SK-N-SH (cell line): Measurements from ENCODE around the gene MARS1. TPM values are rescaled to one million over a fixed set of nuclear protein-coding genes. Genes with fewer than 3 reads are reported as not detected.
A peak's percentile ranks its signal among the peaks of the same experiment; 100 is the strongest.

Experiments used
- CTCF ChIA-PET: fragments of 300-600, 350-600 bp; formaldehyde crosslinking; extraction: SDS; loops from one replicate; lab custom pipeline; 2021; lab: Yijun Ruan, JAX
- POLR2A ChIA-PET: fragments of 350-600 bp; sonication (Branson Sonifier 250); formaldehyde crosslinking; extraction: SDS; loops from one replicate; lab custom pipeline; 2020; ENCODE audit warnings: antibody characterized with exemption, inconsistent platforms; lab: Yijun Ruan, JAX
- DNase-seq: peaks from one replicate; pipeline ENCODE4 v3.0.0; 2012
- H2AFZ ChIP-seq: fragments of 200-600 bp; sonication (generic); 2 replicates; pipeline ENCODE4 v1.8.1; 2016; ENCODE audit warnings: antibody characterized with exemption, mild to moderate bottlenecking, low read depth
- H3F3A ChIP-seq: fragments of 200-600 bp; sonication (generic); replicated peaks from 2 replicates; pipeline ENCODE3; 2016; ENCODE audit warnings: antibody characterized with exemption, mild to moderate bottlenecking; ENCODE audit not compliant: insufficient read depth
- H3K27ac ChIP-seq, 2 experiments: fragments of 200-500 bp in 1 of 2; fragments of 200-600 bp in 1 of 2; sonication (Bioruptor generic) in 1 of 2; sonication (generic), shearing (Covaris generic) in 1 of 2; 2 replicates each; pipeline versions ENCODE4 v1.5.1 to v1.6.1; 2014 to 2016; ENCODE audit warnings: low read depth in 2 of 2, inconsistent platforms in 1 of 2, low read length in 1 of 2, mild to moderate bottlenecking in 1 of 2, mixed read lengths in 1 of 2
- H3K27me3 ChIP-seq: fragments of 200-600 bp; sonication (generic), shearing (Covaris generic); 2 replicates; pipeline ENCODE4 v1.6.1; 2016; ENCODE audit warnings: mixed run types; ENCODE audit not compliant: insufficient read depth
- H3K36me3 ChIP-seq, 2 experiments: fragments of 200-500 bp in 1 of 2; fragments of 200-600 bp in 1 of 2; sonication (Bioruptor generic) in 1 of 2; sonication (generic) in 1 of 2; replicated peaks in 1 of 2; 2 replicates each; pipeline versions ENCODE3 to v1.5.1; 2014 to 2016; ENCODE audit warnings: low read length in 1 of 2, mild to moderate bottlenecking in 1 of 2; ENCODE audit not compliant: insufficient read depth in 2 of 2, control insufficient read depth in 1 of 2
- H3K4me1 ChIP-seq, 2 experiments: fragments of 200-500 bp in 1 of 2; fragments of 200-600 bp in 1 of 2; sonication (Bioruptor generic) in 1 of 2; sonication (generic), shearing (Covaris generic) in 1 of 2; 2 replicates each; pipeline versions ENCODE4 v1.5.1 to v1.6.1; 2014 to 2016; ENCODE audit warnings: low read depth in 1 of 2, low read length in 1 of 2, mixed run types in 1 of 2; ENCODE audit not compliant: insufficient read depth in 2 of 2, control insufficient read depth in 1 of 2
- H3K4me2 ChIP-seq: fragments of 200-600 bp; sonication (generic), shearing (Covaris generic); 2 replicates; pipeline ENCODE4 v1.6.1; 2017; ENCODE audit warnings: mixed run types
- H3K4me3 ChIP-seq, 2 experiments: fragments of 200-500 bp in 1 of 2; fragments of 200-600 bp in 1 of 2; sonication (Bioruptor generic) in 1 of 2; sonication (generic), shearing (Covaris generic) in 1 of 2; 2 replicates each; pipeline versions ENCODE4 v1.5.1 to v1.8.1; 2014 to 2016; ENCODE audit warnings: low read depth in 2 of 2, inconsistent platforms in 1 of 2, low read length in 1 of 2, mild to moderate bottlenecking in 1 of 2, mixed read lengths in 1 of 2, moderate library complexity in 1 of 2
- H3K79me2 ChIP-seq: fragments of 200-600 bp; sonication (generic); 2 replicates; pipeline ENCODE4 v1.8.1; 2017; ENCODE audit warnings: mild to moderate bottlenecking; ENCODE audit not compliant: insufficient read depth
- H3K9ac ChIP-seq: fragments of 200-600 bp; sonication (generic); 2 replicates; pipeline ENCODE4 v1.6.1; 2017; ENCODE audit warnings: mixed run types
- H3K9me2 ChIP-seq: fragments of 200-600 bp; sonication (generic); 2 replicates; pipeline ENCODE4 v1.6.1; 2017; ENCODE audit warnings: mixed run types
- H3K9me3 ChIP-seq: fragments of 200-600 bp; sonication (generic); 2 replicates; pipeline ENCODE4 v1.6.1; 2017; ENCODE audit warnings: mixed run types, mild to moderate bottlenecking, moderate library complexity
- H4K20me1 ChIP-seq: fragments of 200-600 bp; sonication (generic); 2 replicates; pipeline ENCODE4 v1.6.1; 2017; ENCODE audit warnings: mild to moderate bottlenecking, mixed run types; ENCODE audit not compliant: insufficient read depth
- ELF1 ChIP-seq: IDR thresholded peaks from 2 replicates; pipeline ENCODE4 v1.4.0; 2012
- EP300 ChIP-seq, 2 experiments: IDR thresholded peaks; 2 replicates each; pipeline versions ENCODE4 v1.4.0 to v1.6.1; 2012; ENCODE audit warnings: borderline replicate concordance in 1 of 2, low read depth in 1 of 2, low read length in 1 of 2
- EZH2phosphoT487 ChIP-seq: fragments of 200-600 bp; sonication (generic); IDR thresholded peaks from 2 replicates; pipeline ENCODE4 v1.6.1; 2017; ENCODE audit warnings: low read depth, mixed run types, mild to moderate bottlenecking, antibody characterized with exemption, moderate library complexity, borderline replicate concordance
- FOSL2 ChIP-seq: IDR thresholded peaks from 2 replicates; pipeline ENCODE4 v1.4.0; 2012; ENCODE audit warnings: low read depth, mild to moderate bottlenecking, moderate library complexity, borderline replicate concordance
- FOXJ3 ChIP-seq: sonication (generic); formaldehyde crosslinking; IDR thresholded peaks from 2 replicates; pipeline ENCODE4 v1.5.1; 2020; ENCODE audit warnings: mild to moderate bottlenecking, missing genetic modification reagents
- FOXM1 ChIP-seq: IDR thresholded peaks from 2 replicates; pipeline ENCODE4 v1.4.0; 2012; ENCODE audit warnings: low read depth, mild to moderate bottlenecking
- GABPA ChIP-seq: IDR thresholded peaks from 2 replicates; pipeline ENCODE4 v1.4.0; 2012; ENCODE audit warnings: low read depth, mild to moderate bottlenecking
- MXI1 ChIP-seq: IDR thresholded peaks from 2 replicates; pipeline ENCODE4 v1.6.1; 2012; ENCODE audit warnings: mild to moderate bottlenecking, low read depth, low read length, improper control_type of control experiment
- NFIC ChIP-seq: IDR thresholded peaks from 2 replicates; pipeline ENCODE4 v1.4.0; 2012; ENCODE audit warnings: borderline replicate concordance
- NRF1 ChIP-seq: IDR thresholded peaks from 2 replicates; pipeline ENCODE4 v1.6.1; 2012; ENCODE audit warnings: low read depth, mild to moderate bottlenecking, low read length
- POLR2AphosphoS5 ChIP-seq: IDR thresholded peaks from 2 replicates; pipeline ENCODE4 v1.6.1; 2012; ENCODE audit warnings: low read depth, low read length
- RCOR1 ChIP-seq: fragments of 150-350 bp; IDR thresholded peaks from 2 replicates; pipeline ENCODE4 v1.6.1; 2017; ENCODE audit warnings: antibody characterized with exemption, low read length
- REST ChIP-seq: IDR thresholded peaks from 2 replicates; pipeline ENCODE4 v1.6.1; 2012; ENCODE audit warnings: mild to moderate bottlenecking, low read depth, low read length, moderate library complexity
- SIN3A ChIP-seq: IDR thresholded peaks from 2 replicates; pipeline ENCODE4 v1.6.1; 2012; ENCODE audit warnings: low read depth, mild to moderate bottlenecking, low read length, moderate library complexity, borderline replicate concordance
- TCF12 ChIP-seq: IDR thresholded peaks from 2 replicates; pipeline ENCODE4 v1.4.0; 2012
- TEAD4 ChIP-seq: IDR thresholded peaks from 2 replicates; pipeline ENCODE4 v1.4.0; 2012; ENCODE audit warnings: mild to moderate bottlenecking, borderline replicate concordance; ENCODE audit not compliant: insufficient read depth
- WGBS: methylation state at CpG from one replicate; pipeline ENCODE4 v1.1.6; 2017; ENCODE audit warnings: low lambda C conversion rate; 5-methylcytosine and 5-hydroxymethylcytosine counted together
- polyA plus RNA-seq, 3 experiments: library from polyadenylated mRNA; depleted of rRNA; stranded (reverse); fragments of >200 nt; gene quantifications; 2 replicates each; pipeline ENCODE4 v1.2.3, GENCODE V29; 2012
- TF ChIP-seq, protein P1 (sequence below): fragments of 150-350 bp; IDR thresholded peaks from 2 replicates; pipeline ENCODE4 v1.6.1; 2017; ENCODE audit warnings: antibody characterized with exemption, low read length, low read depth, borderline replicate concordance
- TF ChIP-seq, protein P2 (sequence below): IDR thresholded peaks from 2 replicates; pipeline ENCODE4 v1.4.0; 2012; ENCODE audit warnings: low read depth
- TF ChIP-seq, protein P3 (sequence below): fragments of 150-350 bp; IDR thresholded peaks from 2 replicates; pipeline ENCODE4 v1.6.1; 2016; ENCODE audit warnings: mild to moderate bottlenecking, low read depth, low read length

The MARS1 gene
- polyA plus RNA-seq, 1 of the 3 experiments (the other 2 are of a cell fraction), result 158 TPM

- H3K36me3 ChIP-seq, result peaks cover 2 to 9% of the 10 kb centered on the region in 2 experiments
- DNase-seq, result no peak
- H3K27me3 ChIP-seq, result no peaks in the 10 kb centered on the region
- no peak overlapping the region for H3K9ac ChIP-seq
- no peak for TF ChIP-seq TEAD4
- no peak for TF ChIP-seq FOXJ3 (CRISPR knock-in tag)
- TF ChIP-seq REST, result no peak
- TF ChIP-seq EP300 (IDR thresholded peaks at IDR 0.05; ENCODE audit: borderline replicate concordance in 1 of 2, low read depth in 1 of 2, low read length in 1 of 2), result no peak
- no peak for TF ChIP-seq EZH2phosphoT487
- TF ChIP-seq ELF1, result no peak
- no peak for TF ChIP-seq RCOR1
- peak; percentile 12; the same call in 1 of the 2 replicates for TF ChIP-seq FOSL2
- no peak for TF ChIP-seq NFIC
- H3K4me1 ChIP-seq, result peaks cover 4 to 33% of the 10 kb centered on the region in 2 experiments; a peak in 3 of 4 replicates
- ChIA-PET POLR2A (interaction anchor here (1.2 kb wide), 2 partner anchors 32 to 58 kb away, joined by 5 read pairs; partner anchors contain the start of genes ARHGEF25 and DDIT3), CTCF (interaction anchor here (0.6 to 5.1 kb wide), 5 partner anchors 12 to 80 kb away, joined by 3 to 24 read pairs (median 4); partner anchors contain the start of gene B4GALNT1)
- peaks cover 6% of the 10 kb centered on the region for H3F3A ChIP-seq
- peak overlapping the region; percentile 13 to 40; a peak in 2 of 4 replicates for H3K27ac ChIP-seq
- H2AFZ ChIP-seq, result no peak overlapping the region
- no peaks in the 10 kb centered on the region for H4K20me1 ChIP-seq
- no peaks in the 10 kb centered on the region for H3K9me2 ChIP-seq
- H3K79me2 ChIP-seq, result peaks cover 41% of the 10 kb centered on the region; the same call in 1 of the 2 replicates
- H3K9me3 ChIP-seq, result no peaks in the 10 kb centered on the region
- H3K4me3 ChIP-seq, result peak overlapping the region in 1 of 2 experiments; percentile 24; a peak in 1 of 4 replicates
- 59% methylated on average over 6 of the region's 6 CpGs for WGBS
- peak overlapping the region; percentile 94 for H3K4me2 ChIP-seq
Observed at GRCh38 chr12:57552835-57553313, 65.0 kb downstream of the MARS1 start.

GRCh38 chr12:57553343-57554202, 65.7 kb downstream of the MARS1 start:
- peaks cover 2 to 9% of the 10 kb centered on the region in 2 experiments for H3K36me3 ChIP-seq
- no peak overlapping the region for H3K4me3 ChIP-seq
- H2AFZ ChIP-seq, result no peak overlapping the region
- H3K4me1 ChIP-seq, result peaks cover 4 to 33% of the 10 kb centered on the region in 2 experiments; a peak in 3 of 4 replicates
- WGBS, result 81% methylated on average over 7 of the region's 7 CpGs
- H3K79me2 ChIP-seq, result peaks cover 44% of the 10 kb centered on the region; the same call in 1 of the 2 replicates
- no peaks in the 10 kb centered on the region for H3K9me2 ChIP-seq
- DNase-seq, result peak; percentile 30
- H4K20me1 ChIP-seq, result no peaks in the 10 kb centered on the region
- ChIA-PET CTCF (interaction anchor here (0.6 to 5.1 kb wide), 5 partner anchors 11 to 79 kb away, joined by 3 to 24 read pairs (median 4); partner anchors contain the start of gene B4GALNT1), POLR2A (interaction anchor here (1.2 kb wide), 2 partner anchors 33 to 58 kb away, joined by 5 read pairs; partner anchors contain the start of genes ARHGEF25 and DDIT3)
- H3F3A ChIP-seq, result no peaks in the 10 kb centered on the region
- peak overlapping the region; percentile 13 to 36; a peak in 2 of 4 replicates for H3K27ac ChIP-seq
- H3K4me2 ChIP-seq, result peak overlapping the region; percentile 94
- no peak overlapping the region for H3K9ac ChIP-seq
- no peaks in the 10 kb centered on the region for H3K9me3 ChIP-seq
- H3K27me3 ChIP-seq, result no peaks in the 10 kb centered on the region
- TF ChIP-seq, protein P1, sequence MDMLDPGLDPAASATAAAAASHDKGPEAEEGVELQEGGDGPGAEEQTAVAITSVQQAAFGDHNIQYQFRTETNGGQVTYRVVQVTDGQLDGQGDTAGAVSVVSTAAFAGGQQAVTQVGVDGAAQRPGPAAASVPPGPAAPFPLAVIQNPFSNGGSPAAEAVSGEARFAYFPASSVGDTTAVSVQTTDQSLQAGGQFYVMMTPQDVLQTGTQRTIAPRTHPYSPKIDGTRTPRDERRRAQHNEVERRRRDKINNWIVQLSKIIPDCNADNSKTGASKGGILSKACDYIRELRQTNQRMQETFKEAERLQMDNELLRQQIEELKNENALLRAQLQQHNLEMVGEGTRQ, result no peak
- TF ChIP-seq FOXJ3 (CRISPR knock-in tag), result no peak
- TF ChIP-seq FOXM1, result no peak
- no peak for TF ChIP-seq ELF1
- no peak for TF ChIP-seq MXI1
- TF ChIP-seq FOSL2, result no peak
- no peak for TF ChIP-seq POLR2AphosphoS5
- TF ChIP-seq EP300 (IDR thresholded peaks at IDR 0.05; ENCODE audit: borderline replicate concordance in 1 of 2, low read depth in 1 of 2, low read length in 1 of 2), result no peak
- TF ChIP-seq, protein P2, sequence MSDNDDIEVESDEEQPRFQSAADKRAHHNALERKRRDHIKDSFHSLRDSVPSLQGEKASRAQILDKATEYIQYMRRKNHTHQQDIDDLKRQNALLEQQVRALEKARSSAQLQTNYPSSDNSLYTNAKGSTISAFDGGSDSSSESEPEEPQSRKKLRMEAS, result no peak
- no peak for TF ChIP-seq TCF12
- TF ChIP-seq, protein P3, sequence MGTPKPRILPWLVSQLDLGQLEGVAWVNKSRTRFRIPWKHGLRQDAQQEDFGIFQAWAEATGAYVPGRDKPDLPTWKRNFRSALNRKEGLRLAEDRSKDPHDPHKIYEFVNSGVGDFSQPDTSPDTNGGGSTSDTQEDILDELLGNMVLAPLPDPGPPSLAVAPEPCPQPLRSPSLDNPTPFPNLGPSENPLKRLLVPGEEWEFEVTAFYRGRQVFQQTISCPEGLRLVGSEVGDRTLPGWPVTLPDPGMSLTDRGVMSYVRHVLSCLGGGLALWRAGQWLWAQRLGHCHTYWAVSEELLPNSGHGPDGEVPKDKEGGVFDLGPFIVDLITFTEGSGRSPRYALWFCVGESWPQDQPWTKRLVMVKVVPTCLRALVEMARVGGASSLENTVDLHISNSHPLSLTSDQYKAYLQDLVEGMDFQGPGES, result no peak
- no peak for TF ChIP-seq NRF1
- no peak for TF ChIP-seq GABPA
- no peak for TF ChIP-seq SIN3A
